Transverse colon (tissue), 4 donors: ENCODE measurements around the gene CFAP20DC. TPM values are rescaled to one million over a fixed set of nuclear protein-coding genes. Genes with fewer than 3 reads are reported as not detected.

Experiments used
- DNase-seq: peaks from one replicate; pipeline ENCODE4 v3.0.0-alpha.2; 2019
- H3K27ac ChIP-seq, 4 donors: fragments of 200-600 bp; sonication (generic); 2 replicates each; pipeline ENCODE4 v1.5.1; 2016 to 2018; ENCODE audit warnings: inconsistent platforms in 4 of 4
- H3K27me3 ChIP-seq: fragments of 200-600 bp; sonication (generic); 2 replicates; pipeline ENCODE4 v1.5.1; 2017; ENCODE audit warnings: inconsistent platforms
- H3K36me3 ChIP-seq, 4 donors: fragments of 200-600 bp; sonication (generic); 2 replicates each; pipeline ENCODE4 v1.5.1; 2017 to 2019; ENCODE audit warnings: inconsistent platforms in 4 of 4
- H3K4me1 ChIP-seq, 4 donors: fragments of 200-600 bp; sonication (generic); 2 replicates each; pipeline ENCODE4 v1.5.1; 2017 to 2020; ENCODE audit warnings: inconsistent platforms in 4 of 4
- H3K4me3 ChIP-seq, 4 donors: fragments of 200-600 bp; sonication (generic); 1 replicate in 1 of 4; 2 replicates in 3 of 4; pipeline versions ENCODE4 v1.5.1 to v1.6.1; 2017 to 2019; ENCODE audit warnings: inconsistent platforms in 4 of 4
- H3K9me3 ChIP-seq, 2 donors: fragments of 200-600 bp; sonication (generic); 2 replicates each; pipeline ENCODE4 v1.5.1; 2017 to 2019; ENCODE audit warnings: inconsistent platforms in 2 of 2
- CTCF ChIP-seq, 5 experiments: fragments of 200-600 bp in 3 of 5; fragments of 450-650 bp in 2 of 5; sonication (generic) in 3 of 5; IDR thresholded peaks; 1 replicate in 2 of 5; 2 replicates in 3 of 5; pipeline ENCODE4 v1.5.1; 2016 to 2017; ENCODE audit warnings: antibody characterized with exemption in 5 of 5, inconsistent platforms in 3 of 5, mild to moderate bottlenecking in 2 of 5, moderate library complexity in 1 of 5
- EP300 ChIP-seq: sonication (generic); formaldehyde crosslinking; IDR thresholded peaks from one replicate; pipeline ENCODE4 v1.6.1; 2017; ENCODE audit warnings: antibody characterized with exemption, low read depth
- POLR2A ChIP-seq: fragments of 450-650 bp; IDR thresholded peaks from one replicate; pipeline ENCODE4 v1.6.1; 2016; ENCODE audit warnings: antibody characterized with exemption, mild to moderate bottlenecking, moderate library complexity
- POLR2AphosphoS5 ChIP-seq, 3 donors: sonication (generic); formaldehyde crosslinking; IDR thresholded peaks; one replicate each; pipeline ENCODE4 v1.6.1; 2016; ENCODE audit warnings: antibody characterized with exemption in 3 of 3
- WGBS, 2 donors: methylation state at CpG; one replicate each; pipeline ENCODE4 v1.1.5; 2018; ENCODE audit warnings: low coverage in 1 of 2; 5-methylcytosine and 5-hydroxymethylcytosine counted together
- in situ Hi-C, 4 donors: fragments of 200-750 bp; cut with MboI; loops; one replicate each; pipeline versions ENCODE4 v1.15.0 to v1.15.1; 2017; ENCODE audit warnings: low sequenced_read_pairs in 3 of 4, low pct_ligation_motif_present in 1 of 4, low pct_unique_long_range_greater_than_20kb in 1 of 4
- intact Hi-C: fragments of 100-400 bp; cut with DNase I; formaldehyde crosslinking; loops from one replicate; pipeline ENCODE4 v1.15.1; 2023; ENCODE audit warnings: low total_unique reads
- total RNA-seq, 4 donors: library from RNA; depleted of rRNA; stranded (reverse); fragments of >200 nt; gene quantifications; one replicate each; pipeline ENCODE4 v1.1.0, GENCODE V29; 2016

CFAP20DC gene
- total RNA-seq, 4 donors from 2014 or later: 0.20 to 0.82 TPM; not detected in 2

GRCh38 chr3:58692484-58692883 lies 357.3 kb downstream of the CFAP20DC start:
- in situ Hi-C loops (no loop called here), intact Hi-C loops (no loop called here)
- no peak for DNase-seq
- H3K9me3 ChIP-seq: peaks cover 0 to 5% of the 10 kb centered on the region in 2 donors
- no peak overlapping the region for H3K27ac ChIP-seq
- H3K36me3 ChIP-seq: no peaks in the 10 kb centered on the region
- H3K4me3 ChIP-seq: no peak overlapping the region
- TF ChIP-seq POLR2AphosphoS5 (IDR thresholded peaks at IDR 0.05) (no peak), POLR2A (no peak), EP300 (no peak), CTCF (IDR thresholded peaks at IDR 0.05) (no peak)
- H3K27me3 ChIP-seq: no peaks in the 10 kb centered on the region
- 85 to 91% methylated on average over 1 of the region's 1 CpG for WGBS, 2 donors
- H3K4me1 ChIP-seq: peaks cover 6 to 66% (median 39%) of the 10 kb centered on the region in 4 donors
